ENCODE data around the gene LRRC8D.
"Not testable (repeated sequence)": the region's sequence is repeated elsewhere in the genome, so short reads cannot be mapped to it uniquely, and the experiment has no call there.

The LRRC8D gene

GRCh38 chr1:89917353-89917752 is 96.5 kb downstream of the LRRC8D start:
- Histone ChIP-seq H3K4me3 (ENCODE audit: low read depth, low read length) (no peak overlapping the region), H3K9me3 (ENCODE audit: severe bottlenecking) (no peaks in the 10 kb centered on the region), H3K36me3 (no peaks in the 10 kb centered on the region), H3K27me3 (ENCODE audit: insufficient read depth, low read depth, severe bottlenecking) (no peaks in the 10 kb centered on the region), H3K27ac (no peak overlapping the region)
- TF ChIP-seq, protein P1, sequence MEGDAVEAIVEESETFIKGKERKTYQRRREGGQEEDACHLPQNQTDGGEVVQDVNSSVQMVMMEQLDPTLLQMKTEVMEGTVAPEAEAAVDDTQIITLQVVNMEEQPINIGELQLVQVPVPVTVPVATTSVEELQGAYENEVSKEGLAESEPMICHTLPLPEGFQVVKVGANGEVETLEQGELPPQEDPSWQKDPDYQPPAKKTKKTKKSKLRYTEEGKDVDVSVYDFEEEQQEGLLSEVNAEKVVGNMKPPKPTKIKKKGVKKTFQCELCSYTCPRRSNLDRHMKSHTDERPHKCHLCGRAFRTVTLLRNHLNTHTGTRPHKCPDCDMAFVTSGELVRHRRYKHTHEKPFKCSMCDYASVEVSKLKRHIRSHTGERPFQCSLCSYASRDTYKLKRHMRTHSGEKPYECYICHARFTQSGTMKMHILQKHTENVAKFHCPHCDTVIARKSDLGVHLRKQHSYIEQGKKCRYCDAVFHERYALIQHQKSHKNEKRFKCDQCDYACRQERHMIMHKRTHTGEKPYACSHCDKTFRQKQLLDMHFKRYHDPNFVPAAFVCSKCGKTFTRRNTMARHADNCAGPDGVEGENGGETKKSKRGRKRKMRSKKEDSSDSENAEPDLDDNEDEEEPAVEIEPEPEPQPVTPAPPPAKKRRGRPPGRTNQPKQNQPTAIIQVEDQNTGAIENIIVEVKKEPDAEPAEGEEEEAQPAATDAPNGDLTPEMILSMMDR (IDR thresholded peaks at IDR 0.05; ENCODE audit: low read depth, low read length), result no peak
- no peak for DNase-seq

GRCh38 chr1:89918127-89918793 is 97.4 kb downstream of the LRRC8D start:
- H3K9me3 ChIP-seq (ENCODE audit: severe bottlenecking), result no peaks in the 10 kb centered on the region
- TF ChIP-seq, protein P1 (IDR thresholded peaks at IDR 0.05; ENCODE audit: low read depth, low read length), result no peak
- DNase-seq, result no peak
- no peaks in the 10 kb centered on the region for H3K27me3 ChIP-seq (ENCODE audit: insufficient read depth, low read depth, severe bottlenecking)
- no peaks in the 10 kb centered on the region; the same call in 1 of the 2 replicates for H3K36me3 ChIP-seq
- H3K27ac ChIP-seq, result no peak overlapping the region
- H3K4me3 ChIP-seq (ENCODE audit: low read depth, low read length), result no peak overlapping the region

GRCh38 chr1:89918794-89919155 is 97.9 kb downstream of the LRRC8D start:
- H3K27me3 ChIP-seq (ENCODE audit: insufficient read depth, low read depth, severe bottlenecking), result no peaks in the 10 kb centered on the region
- H3K4me3 ChIP-seq (ENCODE audit: low read depth, low read length), result no peak overlapping the region
- TF ChIP-seq, protein P1 (IDR thresholded peaks at IDR 0.05; ENCODE audit: low read depth, low read length), result no peak
- no peaks in the 10 kb centered on the region for H3K9me3 ChIP-seq (ENCODE audit: severe bottlenecking)
- peaks cover 5% of the 10 kb centered on the region; the same call in 1 of the 2 replicates for H3K36me3 ChIP-seq
- DNase-seq, result no peak
- no peak overlapping the region for H3K27ac ChIP-seq

GRCh38 chr1:89919174-89919573 is 98.3 kb downstream of the LRRC8D start:
- Histone ChIP-seq H3K27me3 (ENCODE audit: insufficient read depth, low read depth, severe bottlenecking) (no peaks in the 10 kb centered on the region), H3K4me3 (ENCODE audit: low read depth, low read length) (no peak overlapping the region), H3K9me3 (ENCODE audit: severe bottlenecking) (peaks cover 2% of the 10 kb centered on the region), H3K36me3 (peaks cover 6% of the 10 kb centered on the region; the same call in 1 of the 2 replicates), H3K27ac (no peak overlapping the region)
- TF ChIP-seq, protein P1 (IDR thresholded peaks at IDR 0.05; ENCODE audit: low read depth, low read length), result no peak
- DNase-seq, result no peak

DNA sequence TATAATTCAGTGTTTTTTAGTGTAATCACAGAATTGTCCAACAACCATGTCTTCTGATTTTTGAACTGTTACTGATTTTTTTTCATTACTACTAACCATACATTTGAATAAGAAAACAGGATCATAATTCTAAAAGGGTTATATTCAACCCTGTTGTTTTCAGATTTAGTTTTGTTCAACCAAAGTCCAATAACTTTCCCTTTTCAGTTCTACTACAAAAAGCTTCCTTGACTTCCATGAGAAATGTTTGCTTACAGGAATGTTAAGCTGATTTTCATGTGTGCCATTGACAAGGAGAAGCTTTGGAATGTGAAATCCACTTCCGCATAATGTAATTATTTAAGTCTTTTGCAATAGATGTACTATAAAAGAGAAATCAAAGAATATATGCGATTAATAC is 102.1 kb downstream of the LRRC8D start:
- Histone ChIP-seq H3K27ac (no peak overlapping the region), H3K4me3 (ENCODE audit: low read depth, low read length) (no peak overlapping the region), H3K27me3 (ENCODE audit: insufficient read depth, low read depth, severe bottlenecking) (no peaks in the 10 kb centered on the region), H3K9me3 (ENCODE audit: severe bottlenecking) (peaks cover 3% of the 10 kb centered on the region), H3K36me3 (peaks cover 6% of the 10 kb centered on the region; the same call in 1 of the 2 replicates)
- DNase-seq, result no peak
- TF ChIP-seq, protein P1 (IDR thresholded peaks at IDR 0.05; ENCODE audit: low read depth, low read length), result no peak

DNA sequence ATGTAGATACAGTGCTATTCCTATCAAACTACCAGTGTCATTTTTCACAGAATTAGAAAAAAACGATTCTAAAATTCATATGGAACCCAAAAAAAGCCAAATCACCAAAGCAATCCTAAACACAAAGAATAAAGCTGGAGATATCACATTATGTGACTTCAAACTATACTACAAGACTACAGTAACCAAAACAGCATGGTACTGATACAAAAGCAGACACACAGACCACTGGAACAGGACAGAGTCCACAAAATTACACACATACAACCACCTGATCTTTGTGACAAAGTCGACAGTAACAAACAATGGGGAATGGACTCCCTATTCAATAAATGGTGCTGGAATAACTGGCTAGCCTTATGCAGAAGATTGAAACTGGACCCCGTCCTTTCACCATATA is 102.7 kb downstream of the LRRC8D start:
- Histone ChIP-seq H3K27me3 (ENCODE audit: insufficient read depth, low read depth, severe bottlenecking) (no peaks in the 10 kb centered on the region), H3K27ac (no peak overlapping the region), H3K4me3 (ENCODE audit: low read depth, low read length) (no peak overlapping the region), H3K9me3 (ENCODE audit: severe bottlenecking) (peaks cover 3% of the 10 kb centered on the region), H3K36me3 (peaks cover 6% of the 10 kb centered on the region; the same call in 1 of the 2 replicates)
- TF ChIP-seq, protein P1 (IDR thresholded peaks at IDR 0.05; ENCODE audit: low read depth, low read length), result no peak
- DNase-seq, result no peak

DNA sequence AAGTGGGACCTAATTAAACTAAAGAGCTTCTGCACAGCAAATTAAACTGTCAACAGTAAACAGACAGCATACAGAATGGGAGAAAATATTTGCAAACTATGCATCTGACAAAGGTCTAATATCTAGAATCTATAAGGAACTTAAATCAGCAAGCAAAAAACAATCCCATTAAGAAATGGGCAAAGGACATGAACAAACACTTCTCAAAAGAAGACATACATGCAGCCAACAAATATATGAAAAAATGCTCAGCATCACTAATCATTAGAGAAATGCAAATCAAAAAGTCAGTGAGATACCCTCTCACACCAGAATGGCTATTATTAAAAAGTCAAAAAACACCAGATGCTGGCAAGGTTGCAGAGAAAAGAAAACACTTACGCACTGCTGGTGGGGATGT is 103.2 kb downstream of the LRRC8D start:
- not testable (repeated sequence) for DNase-seq; H3K27me3 ChIP-seq (ENCODE audit: insufficient read depth, low read depth, severe bottlenecking); H3K36me3 ChIP-seq; H3K9me3 ChIP-seq (ENCODE audit: severe bottlenecking); H3K4me3 ChIP-seq (ENCODE audit: low read depth, low read length); H3K27ac ChIP-seq

Measured in WERI-Rb-1 (cell line).